Measurements from ENCODE around the gene DUSP28.
A peak's percentile ranks its signal among the peaks of the same experiment; 100 is the strongest.
"Not testable (repeated sequence)": the region's sequence is repeated elsewhere in the genome, so short reads cannot be mapped to it uniquely, and the experiment has no call there.

The DUSP28 gene

DNA sequence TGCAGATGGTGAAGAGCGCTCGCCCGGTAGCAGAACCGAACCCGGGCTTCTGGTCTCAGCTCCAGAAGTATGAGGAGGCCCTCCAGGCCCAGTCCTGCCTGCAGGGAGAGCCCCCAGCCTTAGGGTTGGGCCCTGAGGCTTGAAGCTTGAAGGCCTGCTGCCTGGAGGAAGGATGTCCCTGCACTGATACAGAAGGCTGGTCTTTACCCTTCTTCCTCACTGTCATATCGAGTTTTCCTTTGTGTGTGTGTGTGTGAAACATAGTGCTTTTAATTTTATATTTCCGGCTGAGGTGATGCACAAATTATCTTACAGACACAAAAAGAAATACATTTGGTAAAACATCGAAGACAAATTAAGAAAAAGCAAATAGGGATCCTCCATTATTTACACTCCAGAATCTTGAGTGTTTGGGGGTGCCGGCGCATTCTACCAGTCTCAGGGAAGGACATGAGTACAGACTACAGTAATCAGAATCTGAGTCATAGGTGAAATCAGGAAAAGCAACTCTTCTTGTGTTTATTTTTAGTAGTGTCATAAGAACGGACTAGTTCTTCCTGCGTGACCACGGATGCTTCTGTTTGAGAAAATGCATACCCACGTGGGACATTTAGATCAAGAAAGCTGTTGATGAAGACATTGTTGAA, 1.3 kb downstream of the DUSP28 start:
- DNase-seq = no peak

DNA sequence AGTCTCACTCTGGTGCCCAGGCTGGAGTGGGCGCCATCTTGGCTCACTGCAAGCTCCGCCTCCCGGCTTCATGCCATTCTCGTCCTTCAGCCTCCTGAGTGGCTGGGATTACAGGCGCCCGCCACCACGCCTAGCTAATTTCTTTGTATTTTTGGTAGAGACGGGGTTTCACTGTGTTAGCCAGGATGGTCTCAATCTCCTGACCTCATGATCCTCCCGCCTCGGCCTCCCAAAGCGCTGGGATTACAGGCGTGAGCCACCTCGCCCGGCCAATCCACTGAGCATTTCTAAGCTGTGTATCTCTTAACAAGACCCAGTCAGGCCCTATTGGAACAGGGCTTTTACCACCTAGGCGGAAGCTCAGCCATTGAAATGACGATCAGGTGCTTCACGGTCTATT, 3.1 kb downstream of the DUSP28 start:
- not testable (repeated sequence) for DNase-seq

DNA sequence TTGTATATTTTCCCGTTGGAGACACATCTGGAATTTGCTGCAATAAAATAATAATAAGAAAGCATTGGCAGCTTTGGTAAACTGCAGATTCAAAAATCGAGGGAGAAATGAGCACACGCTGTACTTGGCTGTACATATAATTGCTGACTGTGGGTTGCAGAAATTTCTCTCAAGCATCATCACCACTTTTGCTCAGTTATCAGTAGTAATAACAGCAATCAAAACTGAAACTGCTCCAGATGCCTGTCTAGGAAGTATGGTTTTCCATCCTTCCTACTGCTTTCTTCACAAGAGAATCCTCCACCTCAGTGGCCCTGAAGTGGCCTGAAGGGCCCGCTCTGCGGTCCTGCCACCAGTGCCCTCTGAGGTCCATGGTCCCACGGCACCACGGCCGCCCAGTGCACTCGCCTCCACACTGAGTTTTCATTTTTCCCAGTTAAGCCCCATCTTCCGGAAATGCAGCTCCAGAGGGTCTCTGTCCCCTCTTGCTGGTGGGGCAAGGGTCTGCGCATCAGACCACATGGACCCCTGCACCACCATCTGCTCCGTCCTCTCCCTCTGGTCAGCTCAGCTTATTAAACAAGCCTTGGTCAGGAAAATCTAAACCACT, 3.9 kb downstream of the DUSP28 start:
- no peak for DNase-seq

DNA sequence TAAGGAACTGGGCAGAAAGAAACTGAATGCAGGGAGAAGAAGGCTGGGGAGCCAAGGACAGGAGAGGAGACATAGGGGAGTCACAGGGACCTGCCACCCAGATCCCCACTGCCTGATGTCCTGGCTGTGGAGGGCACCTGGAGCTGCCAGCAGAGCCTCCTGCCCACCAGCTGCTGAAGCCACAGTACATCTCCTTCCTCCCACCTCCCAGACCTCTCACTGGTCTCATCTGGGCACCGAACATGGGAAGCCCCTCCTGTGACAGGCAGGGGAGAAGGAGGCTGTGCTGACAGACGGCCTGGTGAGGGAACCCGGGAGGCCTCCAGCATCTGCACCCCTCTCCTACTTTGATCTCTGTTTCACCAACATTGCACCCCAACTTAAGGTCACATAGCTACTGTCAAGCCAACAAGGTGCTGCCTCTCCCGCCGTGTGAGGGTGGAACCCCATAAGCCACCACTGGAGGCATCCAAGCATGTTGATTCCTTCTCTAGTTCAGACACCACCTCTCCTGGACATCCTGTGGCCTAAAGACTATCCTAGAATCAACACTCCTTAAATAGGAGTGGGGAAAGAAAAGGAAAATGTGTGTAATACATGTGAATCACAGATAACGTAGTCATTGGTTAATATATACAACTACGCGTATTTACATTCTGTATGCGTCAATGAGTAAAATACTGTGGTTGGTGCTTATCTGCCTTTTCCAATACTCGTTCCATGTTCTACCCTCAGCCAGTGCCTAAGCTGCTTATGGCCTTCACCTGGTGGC, 4.6 kb downstream of the DUSP28 start:
- peak; percentile 13 for DNase-seq

DNA sequence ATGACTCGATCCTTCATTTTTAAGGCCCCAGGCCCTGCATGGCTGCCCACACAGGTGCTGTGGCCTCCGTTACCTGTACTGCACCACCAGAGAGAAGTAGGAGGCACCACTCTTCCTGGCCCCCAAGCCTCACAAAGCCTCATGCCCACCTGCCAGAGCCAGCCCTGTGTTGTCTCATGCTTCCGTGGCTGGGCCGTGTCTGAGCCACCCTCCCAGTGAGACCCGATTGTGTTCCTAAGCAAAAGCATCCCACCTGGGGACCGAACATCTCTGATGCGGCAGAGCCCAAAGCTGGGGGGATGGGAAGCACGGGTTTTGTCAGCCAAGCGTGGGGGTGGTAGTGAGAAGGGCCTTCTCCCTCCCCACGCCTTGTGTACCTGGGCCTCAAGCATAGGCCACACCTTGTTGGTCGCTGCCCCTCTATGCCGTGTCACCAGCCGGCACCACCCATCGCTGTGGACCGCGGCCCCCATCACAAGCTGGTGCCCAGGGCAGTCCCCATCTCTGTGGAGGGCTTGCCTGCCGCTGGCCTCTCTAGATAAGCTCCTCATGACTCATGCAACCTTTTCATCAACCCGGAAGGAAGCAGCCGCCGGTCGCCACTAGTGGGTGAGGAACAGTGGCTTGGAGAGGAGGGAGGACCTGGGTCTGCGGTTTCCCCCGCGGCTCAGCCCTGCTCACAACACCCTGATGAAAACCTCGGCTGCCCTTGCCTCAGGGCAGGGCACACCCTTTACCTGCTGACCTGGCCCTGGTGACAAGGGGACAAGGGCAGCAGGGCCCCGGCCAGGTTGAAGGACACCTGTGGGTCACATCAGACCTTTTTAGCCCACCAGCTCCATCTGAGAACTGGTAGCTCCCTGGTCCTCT, 5.4 kb downstream of the DUSP28 start:
- DNase-seq = peak; percentile 83

DNA sequence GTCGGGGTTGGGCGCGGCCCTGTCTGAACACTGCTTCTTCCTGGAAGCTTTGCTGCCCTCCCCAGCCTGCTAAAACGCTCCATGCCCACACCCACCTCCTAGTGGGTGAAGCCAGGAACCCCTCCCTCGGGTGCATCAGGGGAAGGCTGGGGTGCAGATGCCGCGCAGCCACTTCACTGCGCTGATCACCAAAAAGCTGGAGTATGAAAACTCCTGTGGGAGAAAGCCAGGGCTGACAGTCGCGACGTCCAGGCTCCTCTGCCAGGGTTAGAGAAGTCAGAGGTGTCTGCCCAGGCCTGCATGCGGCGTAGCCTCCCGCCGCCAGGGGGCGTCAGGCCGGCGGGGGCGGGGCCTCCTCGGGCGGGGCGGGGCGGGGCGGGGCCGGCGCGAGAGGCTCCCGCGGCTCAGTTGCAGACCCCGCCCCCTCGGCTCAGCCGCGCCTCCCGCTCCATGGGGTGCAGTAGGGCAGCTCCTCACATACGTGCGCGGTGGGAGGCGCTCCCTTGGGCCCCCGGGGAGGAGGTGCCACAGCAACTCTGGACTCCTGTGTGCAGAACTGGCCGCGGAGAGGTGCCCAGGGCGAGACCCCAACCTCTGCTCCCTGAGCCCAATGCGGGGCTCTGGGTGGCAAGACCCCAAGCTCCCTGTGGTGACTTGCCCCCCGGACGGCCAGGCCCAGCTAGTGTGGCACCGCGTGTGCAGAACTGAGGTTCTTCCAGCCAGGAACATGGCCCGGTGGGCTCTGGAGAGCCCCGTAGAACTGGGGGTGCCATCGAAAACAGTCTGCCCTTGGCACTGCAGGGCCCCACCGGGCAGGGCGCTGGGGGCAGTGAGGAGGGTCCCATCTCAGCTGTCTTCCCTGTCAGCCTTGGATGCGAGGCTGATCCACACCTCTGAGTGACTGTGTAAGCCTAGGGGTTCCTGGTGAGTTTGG, 6.3 kb downstream of the DUSP28 start:
- DNase-seq = peak; percentile 90

DNA sequence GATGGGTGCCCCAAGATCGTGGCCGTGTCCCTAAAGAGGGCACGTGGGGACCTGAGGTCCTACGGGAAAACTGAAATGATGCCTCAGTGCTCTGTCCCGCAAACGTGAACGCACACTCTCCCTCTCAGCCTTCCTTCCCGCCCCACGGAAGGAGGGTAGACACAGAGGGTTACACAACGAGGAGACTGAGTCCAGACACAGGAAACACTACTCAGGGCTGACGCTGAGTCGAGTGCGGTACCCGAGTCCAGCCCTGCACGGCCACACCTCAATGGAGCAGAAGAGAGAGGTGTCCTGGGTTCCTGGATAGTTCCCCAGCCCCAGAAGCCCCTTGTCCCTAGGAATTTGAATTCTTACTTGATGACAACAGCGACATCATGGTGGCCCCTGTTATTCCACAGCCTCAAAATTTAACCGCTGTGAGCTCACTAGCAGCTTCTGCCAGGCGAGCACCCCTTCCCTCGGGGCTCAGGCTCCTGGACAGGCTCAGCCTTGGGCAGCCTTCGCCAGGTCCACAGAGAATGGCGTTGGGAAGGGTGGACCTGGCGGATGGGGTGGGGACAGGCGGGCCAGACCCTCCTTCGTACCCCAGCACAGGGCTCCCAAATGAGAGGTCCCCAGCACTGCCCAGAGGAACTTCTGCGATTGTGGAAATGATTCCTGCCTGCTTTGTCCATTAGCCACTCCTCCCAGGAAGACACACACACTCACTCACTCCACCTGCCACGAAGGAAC, 7.1 kb downstream of the DUSP28 start:
- DNase-seq = peak; percentile 22

DNA sequence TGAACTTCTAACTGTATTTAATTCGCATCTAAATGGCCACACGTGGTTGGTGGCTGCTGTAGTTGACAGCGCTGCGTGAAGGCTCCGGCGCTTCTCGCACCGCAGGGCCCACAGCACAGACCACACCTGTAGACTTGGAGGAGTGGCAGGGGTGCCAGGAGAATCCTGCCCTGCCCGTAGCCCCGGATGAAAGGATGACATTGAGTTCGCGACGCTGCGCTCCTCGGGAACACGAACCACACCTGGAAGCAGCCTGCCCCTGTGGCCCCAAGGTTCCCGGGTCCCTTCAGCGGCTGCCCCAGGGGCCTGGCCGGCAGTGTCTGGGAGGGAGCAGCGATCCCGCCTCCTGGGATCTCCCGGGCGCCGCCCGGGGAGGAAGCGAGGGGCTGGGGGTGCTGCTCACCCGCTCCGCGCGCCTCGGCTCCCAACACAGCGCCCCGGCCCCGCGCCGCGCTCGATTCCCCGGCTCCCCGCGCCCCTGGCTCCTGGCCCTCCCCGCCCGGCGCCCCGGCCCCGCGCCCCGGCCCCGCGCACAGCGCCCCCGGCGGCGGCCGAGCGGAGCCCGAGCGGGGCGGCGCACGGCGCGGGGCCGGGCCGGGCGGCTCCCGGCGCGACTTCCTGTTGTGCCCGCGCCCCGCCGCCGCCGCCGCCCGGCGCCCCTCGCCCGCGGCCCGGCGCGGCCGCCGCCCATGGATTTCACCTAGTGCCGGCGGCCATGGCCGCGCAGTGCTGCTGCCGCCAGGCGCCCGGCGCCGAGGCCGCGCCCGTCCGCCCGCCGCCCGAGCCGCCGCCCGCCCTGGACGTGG, 7.9 kb downstream of the DUSP28 start, which contains the start of gene RNPEPL1:
RNPEPL1 (plus strand) TSS at position 613 of the 806 bp plus-strand sequence; CDS start at position 716, 103 bp downstream.
- DNase-seq = peak; percentile 31

DNA sequence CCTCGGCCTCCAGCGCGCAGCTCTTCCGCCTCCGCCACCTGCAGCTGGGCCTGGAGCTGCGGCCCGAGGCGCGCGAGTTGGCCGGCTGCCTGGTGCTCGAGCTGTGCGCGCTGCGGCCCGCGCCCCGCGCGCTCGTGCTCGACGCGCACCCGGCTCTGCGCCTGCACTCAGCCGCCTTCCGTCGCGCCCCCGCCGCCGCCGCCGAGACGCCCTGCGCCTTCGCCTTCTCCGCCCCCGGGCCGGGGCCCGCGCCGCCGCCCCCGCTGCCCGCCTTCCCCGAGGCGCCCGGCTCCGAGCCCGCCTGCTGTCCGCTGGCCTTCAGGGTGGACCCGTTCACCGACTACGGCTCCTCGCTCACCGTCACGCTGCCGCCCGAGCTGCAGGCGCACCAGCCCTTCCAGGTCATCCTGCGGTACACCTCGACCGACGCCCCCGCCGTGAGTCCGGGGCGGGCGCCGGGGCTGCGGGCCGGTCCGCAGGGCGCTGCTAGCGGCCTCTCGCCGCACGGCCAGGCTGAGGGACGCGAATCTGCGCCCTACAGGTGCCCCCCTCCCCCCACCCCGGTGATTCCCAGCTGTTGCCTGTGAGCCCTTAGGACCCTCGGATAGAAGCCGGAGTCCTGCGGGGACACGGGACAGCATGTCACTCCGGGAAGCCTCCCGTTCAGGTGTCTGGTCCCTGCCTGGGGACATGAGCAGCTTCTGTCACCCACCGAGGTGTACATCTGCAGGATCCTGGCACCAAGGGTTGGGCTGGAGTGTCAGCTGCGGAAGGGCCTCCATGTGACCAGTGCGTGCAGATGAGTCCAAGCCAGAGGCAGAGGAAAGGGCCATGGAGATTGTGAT, 8.7 kb downstream of the DUSP28 start:
- DNase-seq = peak; percentile 46

DNA sequence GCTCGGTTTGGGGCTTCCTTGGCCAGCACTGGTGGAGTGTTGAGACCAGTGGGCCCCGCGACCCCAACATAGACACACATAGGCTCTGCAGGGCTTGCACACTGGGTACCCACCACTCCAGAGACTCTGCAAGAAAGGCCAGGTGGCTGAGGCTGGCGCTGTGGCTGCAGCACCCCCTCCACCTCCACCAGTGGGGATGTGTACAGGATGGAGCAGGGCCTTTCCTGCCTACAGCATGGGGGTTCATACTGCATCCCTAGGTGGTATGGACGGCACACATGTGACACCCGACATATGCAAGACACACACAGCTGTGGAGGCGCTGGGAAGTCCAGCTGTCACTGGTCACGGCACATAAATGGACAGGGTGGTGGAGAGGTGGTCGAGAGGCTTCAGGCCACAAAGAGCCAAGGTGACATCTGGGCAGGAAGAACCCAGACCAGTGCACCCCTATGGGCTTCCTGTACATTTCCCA, 9.4 kb downstream of the DUSP28 start:
- DNase-seq = no peak

DNA sequence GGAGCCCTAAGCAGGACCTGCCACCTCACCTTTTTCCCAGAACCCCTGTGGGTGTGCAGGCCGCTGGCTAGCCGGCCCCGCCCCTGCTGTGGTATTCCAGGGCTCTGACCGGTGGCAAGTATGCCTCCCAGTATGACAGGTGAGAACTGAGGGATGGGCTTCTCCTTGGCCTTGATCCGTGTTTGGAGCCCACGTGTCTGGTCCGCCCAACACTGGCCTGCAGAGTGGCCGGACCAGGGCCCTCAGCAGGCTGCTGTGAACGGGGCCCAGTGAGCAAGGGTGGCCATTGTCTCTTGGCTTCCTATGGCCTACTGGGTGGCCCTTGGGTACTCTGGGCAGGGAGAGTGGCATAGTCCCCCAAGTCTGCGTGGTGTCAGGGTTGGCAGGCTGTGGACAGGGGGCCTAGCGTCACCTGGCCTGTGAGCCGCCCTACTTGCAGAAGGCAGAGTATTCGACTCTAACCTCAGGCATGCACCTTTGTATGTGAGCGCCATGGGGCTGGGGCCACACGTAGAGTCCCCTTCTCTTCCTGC, 9.9 kb downstream of the DUSP28 start:
- no peak for DNase-seq

DNA sequence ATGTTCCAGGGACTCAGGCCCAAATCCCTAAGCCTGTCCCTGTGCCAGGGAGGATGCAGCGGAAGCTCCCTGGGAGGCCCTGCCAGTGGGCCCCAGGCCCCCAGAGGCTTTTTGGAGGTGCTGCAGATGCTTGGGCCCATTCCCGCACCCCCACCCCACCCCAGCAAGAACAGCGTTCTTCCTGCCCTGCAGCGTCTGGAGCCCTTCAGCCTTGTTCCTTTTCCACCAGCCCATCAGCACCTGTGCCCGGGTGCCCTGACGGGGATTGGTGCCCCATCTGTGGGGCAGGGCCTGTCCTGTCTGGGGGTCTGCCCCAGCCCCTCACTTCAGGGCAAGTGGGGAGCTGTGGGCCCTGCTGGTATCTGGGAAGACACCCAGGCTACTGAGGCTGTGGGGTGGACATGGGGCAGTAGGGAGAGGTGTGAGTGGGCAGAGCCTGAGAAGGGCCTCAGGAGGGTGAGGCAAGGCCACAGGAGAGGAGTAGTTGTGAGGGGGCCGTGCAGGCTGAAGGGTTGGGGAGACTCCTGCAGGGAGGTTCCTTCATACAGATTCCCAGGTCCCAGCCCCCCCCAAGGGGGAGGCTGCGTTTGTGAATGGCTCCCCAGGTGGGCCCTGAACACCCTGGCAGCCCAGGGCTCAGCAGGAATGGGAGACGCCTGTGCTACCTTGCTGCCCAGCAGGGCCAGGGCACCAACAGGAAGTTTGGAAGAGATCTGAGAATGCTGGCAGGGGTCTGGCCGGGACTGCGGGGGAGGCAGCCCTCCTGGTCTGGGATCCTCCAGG, 10.6 kb downstream of the DUSP28 start:
- DNase-seq = no peak

DNA sequence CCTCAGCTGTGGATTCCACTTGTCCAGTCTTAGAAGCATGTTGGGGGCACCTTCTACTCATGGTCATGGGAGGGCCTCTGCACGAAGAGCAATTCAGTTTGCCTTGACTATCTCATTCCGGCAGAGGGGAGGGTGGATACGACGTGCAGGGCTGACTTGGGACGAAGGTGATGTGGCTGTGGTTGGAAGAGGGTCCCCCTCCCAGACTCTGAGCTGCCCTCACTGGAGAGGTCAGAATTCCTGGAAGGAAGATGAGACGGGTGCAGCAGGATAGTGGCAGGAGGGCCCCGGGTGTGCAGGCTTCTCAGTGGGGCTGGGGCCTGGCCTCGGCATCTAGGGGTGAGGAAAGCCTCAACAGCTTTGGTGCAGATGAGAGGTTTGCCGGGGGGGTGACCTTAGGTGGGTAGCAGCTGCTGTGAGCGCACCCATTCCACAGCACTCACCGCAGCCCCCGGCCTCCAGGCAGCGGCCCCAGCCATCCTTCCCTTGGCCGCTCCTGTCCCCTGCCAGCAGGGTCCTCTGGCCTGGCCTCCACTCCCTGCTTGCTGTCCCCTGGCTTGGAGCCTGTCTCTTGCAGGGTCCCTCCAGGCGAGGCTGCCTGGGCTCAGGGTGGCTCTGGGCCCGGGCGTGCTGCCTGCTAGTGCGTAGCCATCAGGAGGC, 11.3 kb downstream of the DUSP28 start:
- DNase-seq = no peak

DNA sequence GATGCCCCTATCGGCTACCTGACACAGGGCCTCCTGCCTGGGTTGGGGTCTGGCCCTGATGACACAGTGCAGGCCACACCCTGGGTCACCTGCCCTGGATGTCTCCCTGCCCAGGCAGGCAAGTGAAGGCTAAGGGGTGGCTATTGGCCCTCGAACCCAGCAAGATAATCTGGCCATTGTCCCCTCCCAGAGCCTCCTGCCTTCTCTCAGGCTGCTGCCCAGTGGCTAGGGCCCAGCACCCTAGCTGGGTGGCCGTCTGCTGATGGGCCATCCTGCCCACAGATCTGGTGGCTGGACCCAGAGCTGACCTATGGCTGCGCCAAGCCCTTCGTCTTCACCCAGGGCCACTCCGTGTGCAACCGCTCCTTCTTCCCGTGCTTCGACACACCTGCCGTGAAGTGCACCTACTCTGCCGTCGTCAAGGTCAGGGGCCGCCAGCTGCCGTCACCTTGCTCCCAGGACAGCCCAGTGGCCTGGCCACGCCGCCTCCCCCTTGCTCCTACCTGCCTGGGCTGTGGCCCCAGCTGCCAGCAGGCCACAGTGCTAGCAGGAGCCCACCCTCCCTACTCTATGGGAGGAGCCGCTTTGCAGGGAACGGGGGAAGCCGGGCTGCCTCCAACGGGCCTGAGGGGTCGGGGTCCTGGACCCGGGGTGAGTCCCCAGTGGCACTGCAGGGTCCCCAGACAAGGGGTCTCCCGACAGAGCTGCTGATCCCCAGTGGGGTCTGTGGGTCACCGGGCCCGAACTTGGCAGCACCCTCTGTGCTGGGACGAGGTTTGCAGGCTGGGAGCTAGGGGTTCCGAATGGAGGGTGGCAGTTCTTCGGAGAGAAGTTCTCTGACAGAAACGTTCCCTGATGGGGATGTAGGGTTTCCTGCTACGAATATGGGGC, 12.2 kb downstream of the DUSP28 start:
- DNase-seq = no peak

DNA sequence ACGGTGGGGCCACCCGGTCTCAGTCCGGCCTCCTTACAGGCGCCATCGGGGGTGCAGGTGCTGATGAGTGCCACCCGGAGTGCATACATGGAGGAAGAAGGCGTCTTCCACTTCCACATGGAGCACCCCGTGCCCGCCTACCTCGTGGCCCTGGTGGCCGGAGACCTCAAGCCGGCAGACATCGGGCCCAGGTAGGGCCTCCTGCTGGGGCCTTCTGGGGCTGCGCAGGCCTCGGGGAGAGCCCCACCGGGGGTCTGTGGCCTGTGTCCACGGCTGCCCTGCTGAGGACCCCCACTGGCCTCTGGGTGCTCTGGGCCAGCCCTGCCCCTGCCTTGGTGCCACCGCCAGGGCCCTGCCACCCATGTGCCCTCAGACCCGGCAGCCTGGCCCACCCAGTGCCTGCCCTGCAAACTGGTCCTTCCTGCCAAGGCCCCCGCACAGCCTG, 12.9 kb downstream of the DUSP28 start:
- DNase-seq = no peak
